GM23248 (cell line): ENCODE data around the gene DDX10. TPM values are rescaled to one million over a fixed set of nuclear protein-coding genes. Genes with fewer than 3 reads are reported as not detected.

Source experiments
- DNase-seq: peaks from one replicate; pipeline ENCODE4 v3.0.0-alpha.2; 2015
- H2AFZ ChIP-seq: fragments of 200-600 bp; sonication (generic); 2 replicates; pipeline ENCODE4 v1.6.1; 2016; ENCODE audit warnings: antibody characterized with exemption
- H3F3A ChIP-seq: fragments of 200-600 bp; sonication (generic); 2 replicates; pipeline ENCODE4 v1.6.1; 2016; ENCODE audit warnings: mild to moderate bottlenecking, antibody characterized with exemption, mixed run types; ENCODE audit not compliant: insufficient read depth
- H3K27ac ChIP-seq: fragments of 200-600 bp; sonication (generic); 2 replicates; pipeline ENCODE4 v1.5.1; 2016; ENCODE audit warnings: mild to moderate bottlenecking
- H3K27me3 ChIP-seq: fragments of 200-600 bp; sonication (generic); replicated peaks from 2 replicates; pipeline ENCODE4 v1.6.1; 2016; ENCODE audit warnings: mild to moderate bottlenecking; ENCODE audit not compliant: insufficient read depth
- H3K36me3 ChIP-seq: fragments of 200-600 bp; sonication (generic); 2 replicates; pipeline ENCODE4 v1.6.1; 2016; ENCODE audit warnings: low read depth, mild to moderate bottlenecking
- H3K4me1 ChIP-seq: fragments of 200-600 bp; sonication (generic); 2 replicates; pipeline ENCODE4 v1.6.1; 2016; ENCODE audit warnings: mild to moderate bottlenecking; ENCODE audit not compliant: insufficient read depth
- H3K4me2 ChIP-seq: fragments of 200-600 bp; sonication (generic); one replicate; pipeline ENCODE4 v1.6.1; 2016; ENCODE audit warnings: mild to moderate bottlenecking; ENCODE audit not compliant: unreplicated experiment
- H3K4me3 ChIP-seq: fragments of 200-600 bp; sonication (generic); 2 replicates; pipeline ENCODE4 v1.5.1; 2016; ENCODE audit warnings: mild to moderate bottlenecking
- H3K79me2 ChIP-seq: fragments of 200-600 bp; sonication (generic); 2 replicates; pipeline ENCODE4 v1.6.1; 2016; ENCODE audit warnings: mild to moderate bottlenecking; ENCODE audit not compliant: insufficient read depth
- H3K9ac ChIP-seq: fragments of 200-600 bp; sonication (generic); 2 replicates; pipeline ENCODE4 v1.6.1; 2016; ENCODE audit warnings: mild to moderate bottlenecking
- H3K9me2 ChIP-seq: fragments of 200-600 bp; sonication (generic); 2 replicates; pipeline ENCODE4 v1.6.1; 2016; ENCODE audit warnings: mixed run types, mild to moderate bottlenecking, moderate library complexity; ENCODE audit not compliant: insufficient read depth
- H3K9me3 ChIP-seq: fragments of 200-600 bp; sonication (generic); one replicate; pipeline ENCODE4 v1.6.1; 2017; ENCODE audit warnings: low read depth
- H4K20me1 ChIP-seq: fragments of 200-600 bp; sonication (generic); 2 replicates; pipeline ENCODE4 v1.6.0; 2016; ENCODE audit not compliant: insufficient read depth
- EZH2 ChIP-seq: fragments of 200-600 bp; sonication (generic); IDR thresholded peaks from 2 replicates; pipeline ENCODE4 v1.6.1; 2018; ENCODE audit warnings: antibody characterized with exemption, mild to moderate bottlenecking; ENCODE audit not compliant: insufficient read depth, poor library complexity, severe bottlenecking
- EZH2phosphoT487 ChIP-seq: fragments of 200-600 bp; sonication (generic); IDR thresholded peaks from 2 replicates; pipeline ENCODE4 v1.6.1; 2018; ENCODE audit warnings: antibody characterized with exemption, moderate library complexity, mild to moderate bottlenecking, low read depth; ENCODE audit not compliant: insufficient read depth
- WGBS, 2 experiments: methylation state at CpG; one replicate each; pipeline ENCODE4 v1.1.6; 2015 to 2017; ENCODE audit warnings: low lambda C conversion rate in 2 of 2, low coverage in 1 of 2; ENCODE audit errors: missing lambda C conversion rate in 2 of 2; 5-methylcytosine and 5-hydroxymethylcytosine counted together
- in situ Hi-C: fragments of 300-500 bp; cut with MboI; formaldehyde crosslinking; loops from 2 replicates; pipeline ENCODE4 v1.15.0; 2020
- polyA plus RNA-seq: library from polyadenylated mRNA; unstranded; fragments of >200 nt; fragmentation: Nextera tagmentation; extraction: Ambion mirVana; gene quantifications from 2 replicates; pipeline ENCODE4 v1.2.1, GENCODE V29; 2016
- total RNA-seq: library from RNA; depleted of rRNA; stranded (reverse); fragments of >200 nt; shearing (Covaris generic); gene quantifications from 2 replicates; pipeline ENCODE4 v1.2.3, GENCODE V29; 2014

The DDX10 gene
- total and polyA plus RNA-seq, 2 experiments from 2014 or later = 23.6 to 31.2 TPM

- Histone ChIP-seq H3K4me3 (no peak overlapping the region), H2AFZ (no peak overlapping the region), H3K4me2 (no peak overlapping the region), H3F3A (no peaks in the 10 kb centered on the region), H3K36me3 (no peaks in the 10 kb centered on the region), H3K9me3 (no peaks in the 10 kb centered on the region), H3K4me1 (0 out of 2 replicates have a peak, but pooled peaks cover 3% of the 10 kb centered on the region), H3K27me3 (no peaks in the 10 kb centered on the region), H4K20me1 (no peaks in the 10 kb centered on the region), H3K27ac (no peak overlapping the region), H3K9ac (no peak overlapping the region), H3K79me2 (peaks cover 39% of the 10 kb centered on the region), H3K9me2 (no peaks in the 10 kb centered on the region)
- TF ChIP-seq EZH2 = no peak
- TF ChIP-seq EZH2phosphoT487 = no peak
- WGBS, 2 experiments = 79% methylated on average over 2 of the region's 2 CpGs
- in situ Hi-C loops = no loop called here
- DNase-seq = no peak
These were observed 128.7 kb downstream of the DDX10 start for GRCh38 chr11:108793611-108794010.

- Histone ChIP-seq H3K4me2 (no peak overlapping the region), H3K9me2 (0 out of 2 replicates have a peak, but pooled peaks cover 5% of the 10 kb centered on the region), H3K27me3 (no peaks in the 10 kb centered on the region), H2AFZ (no peak overlapping the region), H3K79me2 (peaks cover 30% of the 10 kb centered on the region), H3F3A (no peaks in the 10 kb centered on the region), H4K20me1 (no peaks in the 10 kb centered on the region), H3K27ac (no peak overlapping the region), H3K9ac (no peak overlapping the region), H3K9me3 (no peaks in the 10 kb centered on the region), H3K4me3 (no peak overlapping the region), H3K36me3 (no peaks in the 10 kb centered on the region), H3K4me1 (no peaks in the 10 kb centered on the region)
- 84% methylated on average over 4 of the region's 4 CpGs for WGBS, 2 experiments
- no peak for DNase-seq
- in situ Hi-C loops = no loop called here
- TF ChIP-seq EZH2phosphoT487 (no peak), EZH2 (no peak)
These were observed 131.7 kb downstream of the DDX10 start for GRCh38 chr11:108796551-108796950.

- H3K9ac ChIP-seq = no peak overlapping the region
- no peak overlapping the region for H3K27ac ChIP-seq
- no peak overlapping the region for H2AFZ ChIP-seq
- H4K20me1 ChIP-seq = no peaks in the 10 kb centered on the region
- 0 out of 2 replicates have a peak, but pooled peaks cover 5% of the 10 kb centered on the region for H3K9me2 ChIP-seq
- H3K4me3 ChIP-seq = no peak overlapping the region
- H3K27me3 ChIP-seq = no peaks in the 10 kb centered on the region
- in situ Hi-C loops = no loop called here
- no peak overlapping the region for H3K4me2 ChIP-seq
- peaks cover 35% of the 10 kb centered on the region for H3K79me2 ChIP-seq
- no peaks in the 10 kb centered on the region for H3K9me3 ChIP-seq
- H3K36me3 ChIP-seq = no peaks in the 10 kb centered on the region
- H3F3A ChIP-seq = no peaks in the 10 kb centered on the region
- H3K4me1 ChIP-seq = no peaks in the 10 kb centered on the region
- no peak for DNase-seq
- WGBS, 2 experiments = 98% methylated on average over 4 of the region's 4 CpGs
- TF ChIP-seq EZH2phosphoT487 (no peak), EZH2 (no peak)
These were observed 132.8 kb downstream of the DDX10 start for GRCh38 chr11:108797578-108798100.

- Histone ChIP-seq H3K9me2 (0 out of 2 replicates have a peak, but pooled peaks cover 5% of the 10 kb centered on the region), H3K79me2 (peaks cover 40% of the 10 kb centered on the region), H3K36me3 (no peaks in the 10 kb centered on the region), H3K4me2 (no peak overlapping the region), H3K27me3 (no peaks in the 10 kb centered on the region), H3K27ac (no peak overlapping the region), H3K4me1 (peaks cover 17% of the 10 kb centered on the region), H4K20me1 (no peaks in the 10 kb centered on the region), H3F3A (peaks cover 10% of the 10 kb centered on the region), H2AFZ (no peak overlapping the region), H3K9ac (no peak overlapping the region), H3K9me3 (no peaks in the 10 kb centered on the region), H3K4me3 (no peak overlapping the region)
- 96 to 98% methylated on average over 1 of the region's 1 CpG for WGBS, 2 experiments
- in situ Hi-C loops = no loop called here
- no peak for TF ChIP-seq EZH2
- no peak for TF ChIP-seq EZH2phosphoT487
- DNase-seq = no peak
These were observed 137.6 kb downstream of the DDX10 start for GRCh38 chr11:108802492-108802891.

GRCh38 chr11:108803776-108804175 is 138.9 kb downstream of the DDX10 start:
- peak; percentile 54 for DNase-seq
- Histone ChIP-seq H2AFZ (no peak overlapping the region; the same call in 1 of the 2 replicates), H3K4me3 (no peak overlapping the region), H3K79me2 (peaks cover 42% of the 10 kb centered on the region), H3K27ac (peak overlapping the region; percentile 33), H3F3A (peaks cover 10% of the 10 kb centered on the region), H3K36me3 (no peaks in the 10 kb centered on the region), H3K4me2 (peak overlapping the region; percentile 8), H3K4me1 (peaks cover 17% of the 10 kb centered on the region), H3K9ac (no peak overlapping the region), H3K27me3 (no peaks in the 10 kb centered on the region), H3K9me3 (no peaks in the 10 kb centered on the region), H3K9me2 (0 out of 2 replicates have a peak, but pooled peaks cover 5% of the 10 kb centered on the region), H4K20me1 (no peaks in the 10 kb centered on the region)
- 45 to 62% methylated on average over 1 of the region's 1 CpG for WGBS, 2 experiments
- in situ Hi-C loops = no loop called here
- TF ChIP-seq EZH2 (no peak), EZH2phosphoT487 (no peak)
